ENCODE data around the gene UIMC1.
"Not testable (repeated sequence)": the region's sequence is repeated elsewhere in the genome, so short reads cannot be mapped to it uniquely, and the experiment has no call there.

UIMC1 gene

DNA sequence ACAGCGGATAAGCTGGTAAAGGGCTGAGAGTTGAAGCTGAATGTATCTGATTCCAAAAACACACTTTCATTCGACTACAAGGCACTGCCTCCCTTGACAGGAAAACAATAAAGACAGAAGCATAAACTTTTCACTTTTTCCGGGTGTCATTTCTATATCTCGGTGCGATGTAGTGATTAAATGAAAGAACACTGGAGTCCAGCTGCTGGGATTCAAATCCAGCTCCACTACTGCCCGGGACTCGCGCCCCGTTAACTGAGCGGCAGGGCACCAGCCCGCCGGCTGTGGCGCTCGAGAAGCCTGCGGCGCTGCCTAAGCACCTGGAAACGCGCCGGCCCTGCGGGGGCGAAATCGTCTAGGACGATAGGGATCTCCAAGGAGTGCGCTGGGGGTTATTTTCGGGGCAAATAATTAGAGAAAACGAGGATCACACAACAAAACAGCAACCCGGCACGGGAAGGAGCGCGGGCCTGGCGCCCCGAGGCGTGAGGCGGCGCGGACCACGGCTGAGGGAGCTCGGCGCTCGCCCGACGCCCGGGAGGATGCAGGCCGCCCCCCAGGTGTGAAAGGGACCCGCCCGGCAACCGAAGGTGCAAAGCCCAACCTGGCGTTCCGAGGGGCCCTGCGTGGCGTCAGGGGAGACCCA is 837 bp downstream of the UIMC1 start:
- no peak for DNase-seq (ENCODE audit: low read depth)

DNA sequence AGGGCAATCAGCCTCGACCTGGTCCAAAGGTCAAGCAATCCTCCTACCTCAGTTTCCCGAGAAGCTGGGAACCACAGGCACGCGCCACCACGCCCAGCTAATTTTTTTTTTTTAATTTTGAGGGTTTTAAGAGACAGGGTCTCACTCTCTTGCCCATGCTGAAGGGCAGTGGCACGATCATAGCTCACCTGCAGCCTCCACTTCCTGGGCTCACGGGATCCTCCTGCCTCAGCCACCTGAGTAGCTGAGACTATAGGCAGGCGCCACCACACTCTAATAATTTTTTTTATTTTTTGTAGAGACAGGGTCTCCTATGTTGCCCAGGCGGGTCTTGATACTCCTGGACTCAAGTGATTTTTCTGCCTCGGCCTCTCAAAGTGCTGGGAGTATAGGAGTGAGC is 1.6 kb downstream of the UIMC1 start:
- DNase-seq (ENCODE audit: low read depth): no peak

- no peak for DNase-seq (ENCODE audit: low read depth)
Observed at GRCh38 chr5:177003649-177004048, 2.9 kb downstream of the UIMC1 start.

DNA sequence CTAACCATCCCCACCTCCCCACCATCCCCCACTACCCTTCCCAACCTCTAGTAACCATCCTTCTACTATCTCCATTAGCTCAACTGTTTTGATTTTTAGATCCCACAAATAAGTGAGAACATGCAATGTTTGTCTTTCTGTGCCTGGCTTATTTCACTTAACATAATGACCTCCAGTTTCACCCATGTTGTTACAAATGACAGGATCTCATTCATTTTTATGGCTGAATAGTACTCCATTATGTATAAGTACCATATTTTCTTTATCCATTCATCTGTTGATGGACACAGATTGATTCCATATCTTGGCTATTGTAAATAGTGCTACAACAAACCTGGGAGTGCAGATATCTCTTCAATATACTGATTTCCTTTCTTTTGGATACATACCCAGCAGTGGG is 7.1 kb downstream of the UIMC1 start:
- DNase-seq (ENCODE audit: low read depth): not testable (repeated sequence)

DNA sequence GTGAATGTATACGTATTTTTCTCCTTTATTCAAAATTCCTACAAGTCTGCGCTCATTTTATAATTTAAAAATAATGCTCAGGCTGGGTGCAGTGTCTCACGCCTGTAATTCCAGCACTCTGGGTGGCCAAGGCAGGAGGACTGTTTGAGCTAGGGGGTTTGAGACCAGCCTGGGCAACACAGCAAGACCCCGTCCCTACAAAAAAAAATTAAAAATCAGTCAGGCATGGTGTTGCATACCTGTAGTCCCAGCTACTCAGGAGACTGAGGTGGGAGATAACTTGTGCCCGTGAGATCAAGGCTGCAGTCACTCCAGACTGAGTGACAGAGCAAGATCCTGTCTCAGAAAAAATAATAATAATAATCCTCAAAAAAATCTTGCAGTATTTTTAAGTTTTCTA is 7.8 kb downstream of the UIMC1 start:
- no peak for DNase-seq (ENCODE audit: low read depth)

GRCh38 chr5:176996780-176997179 is 9.8 kb downstream of the UIMC1 start:
- DNase-seq (ENCODE audit: low read depth): no peak

GRCh38 chr5:176995896-176996767 is 10.4 kb downstream of the UIMC1 start:
- no peak for DNase-seq (ENCODE audit: low read depth)

DNA sequence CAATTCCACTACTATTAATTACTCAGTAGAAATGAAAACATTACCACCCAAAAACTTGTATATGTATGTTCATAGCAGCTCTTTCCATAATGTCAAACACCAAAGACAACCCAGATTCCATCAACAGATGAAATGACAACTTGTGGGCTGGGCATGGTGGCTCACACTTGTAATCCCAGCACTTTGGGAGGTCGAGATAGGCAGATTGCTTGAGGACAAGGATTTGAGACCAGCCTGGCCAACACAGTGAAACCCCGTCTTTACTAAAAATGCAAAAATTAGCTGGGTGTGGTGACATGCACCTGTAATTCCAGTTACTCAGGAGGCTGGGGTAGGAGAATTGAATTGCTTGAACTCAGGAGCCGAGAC is 11.5 kb downstream of the UIMC1 start:
- no peak for DNase-seq (ENCODE audit: low read depth)

DNA sequence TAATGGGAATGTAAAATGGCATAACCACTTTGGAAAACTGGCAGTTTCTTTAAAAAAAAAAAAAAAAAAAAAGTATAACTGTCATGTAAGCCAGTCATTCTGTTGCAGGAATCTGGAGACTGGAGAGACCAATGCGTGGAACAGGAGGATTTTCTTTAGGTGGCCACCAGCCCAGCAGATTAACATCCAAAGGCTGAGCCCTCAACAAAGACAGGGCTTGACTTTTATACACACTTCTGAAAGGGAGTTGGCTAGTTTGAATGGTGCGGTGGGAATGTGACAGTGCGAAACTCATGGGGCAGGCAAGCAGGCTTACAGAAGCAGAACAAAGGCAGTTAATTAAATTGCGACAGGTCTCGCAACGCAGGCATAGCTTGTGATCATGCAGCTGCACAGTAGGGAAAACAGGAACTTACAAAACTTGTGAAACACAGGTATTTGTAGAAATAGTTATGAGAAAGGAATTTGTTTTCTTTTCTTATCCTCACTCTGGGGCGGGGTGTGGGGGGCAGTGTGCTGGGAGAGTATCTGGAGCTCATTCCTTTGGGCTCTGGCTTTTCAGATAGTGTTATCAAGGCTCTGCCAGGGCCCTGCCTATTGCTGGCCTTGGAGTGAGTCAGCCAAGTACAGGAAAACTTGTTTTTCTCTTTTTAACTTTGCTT is 12.0 kb downstream of the UIMC1 start:
- DNase-seq (ENCODE audit: low read depth): no peak

DNA sequence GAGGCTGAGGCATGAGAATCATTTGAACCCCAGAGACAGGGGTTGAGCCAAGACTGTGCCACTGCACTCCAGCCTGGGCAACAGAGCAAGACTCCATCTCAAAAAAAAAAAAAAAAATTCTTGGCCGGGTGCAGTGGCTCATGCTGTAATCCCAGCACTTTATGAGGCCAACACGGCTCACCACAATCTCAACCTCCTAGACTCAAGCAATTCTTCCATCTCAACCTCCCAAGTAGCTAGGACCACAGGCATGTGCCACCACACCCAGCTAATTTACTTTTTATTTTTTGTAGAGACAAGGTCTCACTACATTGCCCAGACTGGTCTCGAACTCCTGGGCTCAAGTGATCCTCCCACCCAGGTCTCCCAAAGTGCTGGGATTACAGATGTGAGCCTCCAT is 13.5 kb downstream of the UIMC1 start:
- not testable (repeated sequence) for DNase-seq (ENCODE audit: low read depth)

- DNase-seq (ENCODE audit: low read depth): no peak
Observed at GRCh38 chr5:176987583-176987982, 19.0 kb downstream of the UIMC1 start.

GRCh38 chr5:176986280-176986679 is 20.3 kb downstream of the UIMC1 start:
- no peak for DNase-seq (ENCODE audit: low read depth)

GRCh38 chr5:176985516-176985915 is 21.1 kb downstream of the UIMC1 start:
- DNase-seq (ENCODE audit: low read depth): no peak

- DNase-seq (ENCODE audit: low read depth): not testable (repeated sequence)
Observed at GRCh38 chr5:176984176-176984575, 22.4 kb downstream of the UIMC1 start.

GRCh38 chr5:176983593-176983992 is 23.0 kb downstream of the UIMC1 start:
- not testable (repeated sequence) for DNase-seq (ENCODE audit: low read depth)

GRCh38 chr5:176983112-176983511 is 23.5 kb downstream of the UIMC1 start:
- DNase-seq (ENCODE audit: low read depth): not testable (repeated sequence)

DNA sequence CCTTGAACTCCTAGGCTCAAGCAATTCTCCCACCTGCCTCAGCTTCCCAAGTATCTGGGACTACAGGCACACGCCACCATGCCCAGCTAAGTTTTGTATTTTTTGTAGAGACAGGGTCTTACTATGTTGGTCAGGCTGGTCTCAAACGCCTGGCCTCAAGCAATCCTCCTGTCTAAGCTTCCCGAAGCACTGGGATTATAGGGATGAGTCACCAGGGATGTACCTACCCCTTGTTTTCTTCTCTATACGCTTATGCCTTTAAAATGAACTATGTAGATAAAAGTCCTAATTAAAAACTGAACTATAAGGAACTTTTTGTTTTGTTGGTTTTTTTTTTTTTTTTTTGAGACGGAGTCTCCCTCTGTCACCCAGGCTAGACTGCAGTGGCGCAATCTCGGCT is 25.8 kb downstream of the UIMC1 start:
- DNase-seq (ENCODE audit: low read depth): no peak

- DNase-seq (ENCODE audit: low read depth): no peak
Observed at GRCh38 chr5:176979669-176980068, 26.9 kb downstream of the UIMC1 start.

- no peak for DNase-seq (ENCODE audit: low read depth)
Observed at GRCh38 chr5:176965633-176966032, 40.9 kb downstream of the UIMC1 start.

DNA sequence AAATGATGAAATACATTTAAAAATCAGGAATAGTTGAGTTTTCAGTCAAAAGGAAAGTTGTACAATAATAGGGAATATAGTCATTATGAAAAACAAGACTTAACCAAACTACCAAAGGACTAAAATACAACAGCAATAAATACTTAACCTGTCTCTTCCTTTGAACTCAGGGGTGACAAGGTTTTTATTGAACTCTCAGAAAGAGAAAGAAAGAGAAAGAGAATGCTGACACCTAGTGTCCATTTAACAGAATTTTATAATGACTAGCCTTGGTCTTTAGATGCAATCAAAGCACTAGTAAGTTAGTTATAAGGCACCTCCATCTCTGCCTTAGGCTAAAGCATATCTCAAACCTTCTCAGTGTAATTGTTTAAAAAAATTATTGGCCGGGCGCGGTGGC is 47.5 kb downstream of the UIMC1 start:
- no peak for DNase-seq (ENCODE audit: low read depth)

GRCh38 chr5:176956756-176957155 is 49.8 kb downstream of the UIMC1 start:
- DNase-seq (ENCODE audit: low read depth): no peak

DNA sequence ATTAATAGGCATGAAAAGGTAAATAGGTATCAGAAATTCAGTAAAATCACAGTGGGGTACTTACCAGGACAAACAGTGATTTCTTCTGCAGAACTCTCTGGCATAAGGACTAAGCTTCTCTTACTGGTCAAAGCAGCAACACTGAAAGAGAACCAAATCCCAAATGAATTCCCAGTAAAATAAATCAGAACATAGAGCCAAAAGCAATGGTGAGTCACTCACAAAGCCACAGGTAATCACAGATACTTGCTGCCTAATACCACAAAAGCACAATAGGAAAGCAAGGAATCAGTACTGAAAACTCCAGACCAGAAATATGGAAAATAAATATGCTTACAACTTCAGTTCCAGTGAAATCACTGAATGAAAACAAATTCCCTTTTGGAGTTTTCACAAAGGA is 50.7 kb downstream of the UIMC1 start:
- DNase-seq (ENCODE audit: low read depth): no peak

DNA sequence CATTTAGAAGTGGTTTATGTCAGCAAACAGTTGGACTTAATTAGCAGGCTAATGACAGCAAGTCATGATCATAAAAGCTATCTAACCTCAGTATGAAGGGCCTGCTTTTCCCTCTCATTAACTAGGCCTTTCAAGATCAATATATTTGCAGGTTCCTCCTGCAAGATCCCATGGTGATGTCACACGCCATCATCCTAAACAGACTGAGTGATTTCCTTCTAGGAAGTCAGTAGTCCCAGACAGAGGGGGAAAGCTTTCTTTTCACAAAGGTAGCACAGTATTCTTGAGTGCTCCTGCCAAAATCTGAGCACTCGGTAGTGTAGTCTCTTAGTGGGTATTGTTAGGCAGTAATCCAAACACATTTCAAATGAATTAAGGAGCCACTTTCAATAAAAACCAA is 52.5 kb downstream of the UIMC1 start:
- DNase-seq (ENCODE audit: low read depth): no peak
